VCaP (cell line): ENCODE results near the gene PIWIL4.
"Not testable (repeated sequence)": the region's sequence is repeated elsewhere in the genome, so short reads cannot be mapped to it uniquely, and the experiment has no call there.

ENCODE experiments used
- H3K27ac ChIP-seq: fragments of 450-650 bp; 2 replicates; pipeline ENCODE4 v1.5.1; 2017
- CTCF ChIP-seq: fragments of 450-650 bp; conservative IDR thresholded peaks from 2 replicates; pipeline ENCODE4 v1.5.1; 2017; ENCODE audit warnings: mild to moderate bottlenecking, moderate library complexity

PIWIL4 gene

GRCh38 chr11:94639901-94640721 is 72.9 kb downstream of the PIWIL4 start:
- H3K27ac ChIP-seq, result no peak overlapping the region
- TF ChIP-seq CTCF, result no peak

GRCh38 chr11:94641167-94641761 is 74.1 kb downstream of the PIWIL4 start:
- H3K27ac ChIP-seq, result no peak overlapping the region
- TF ChIP-seq CTCF, result no peak

- not testable (repeated sequence) for H3K27ac ChIP-seq
These were observed 76.0 kb downstream of the PIWIL4 start for GRCh38 chr11:94643186-94643585.

GRCh38 chr11:94647926-94648325 is 80.8 kb downstream of the PIWIL4 start:
- no peak for TF ChIP-seq CTCF
- no peak overlapping the region for H3K27ac ChIP-seq

- no peak for TF ChIP-seq CTCF
- H3K27ac ChIP-seq, result no peak overlapping the region
These were observed 81.6 kb downstream of the PIWIL4 start for GRCh38 chr11:94648789-94649188.

- no peak for TF ChIP-seq CTCF
- H3K27ac ChIP-seq, result no peak overlapping the region
These were observed 82.1 kb downstream of the PIWIL4 start for GRCh38 chr11:94649254-94649653.

- no peak for TF ChIP-seq CTCF
- H3K27ac ChIP-seq, result no peak overlapping the region
These were observed 82.9 kb downstream of the PIWIL4 start for GRCh38 chr11:94649964-94650623.
